NCI-H526 (cell line): Measurements from ENCODE around the gene COL13A1.

Source experiments
- DNase-seq, 2 experiments: peaks; one replicate each; lab custom pipeline; 2025; lab: John Stamatoyannopoulos, UW

Gene COL13A1

DNA sequence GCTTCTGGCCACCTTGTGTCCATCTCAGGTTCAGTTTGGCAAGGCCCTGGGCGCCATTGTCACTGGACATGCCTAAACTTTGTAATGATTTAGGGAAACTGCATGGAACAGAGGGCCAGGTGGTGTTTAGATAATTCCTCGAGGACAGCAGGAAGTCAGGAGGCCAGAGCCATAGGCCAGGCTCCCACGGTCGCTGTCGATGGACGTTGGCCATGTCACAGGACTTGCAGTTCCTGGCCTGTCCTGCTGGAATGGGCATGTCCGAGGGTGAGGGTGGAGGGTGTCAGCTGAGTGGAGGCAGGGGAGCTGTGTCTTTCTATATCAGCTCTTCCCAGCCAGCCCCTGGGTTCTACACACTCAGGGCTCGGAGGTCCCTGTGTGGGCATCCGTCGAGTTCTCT, 143.1 kb downstream of the COL13A1 start:
- no peak for DNase-seq

- no peak for DNase-seq
Observed at GRCh38 chr10:69948261-69948660, 146.6 kb downstream of the COL13A1 start.

DNA sequence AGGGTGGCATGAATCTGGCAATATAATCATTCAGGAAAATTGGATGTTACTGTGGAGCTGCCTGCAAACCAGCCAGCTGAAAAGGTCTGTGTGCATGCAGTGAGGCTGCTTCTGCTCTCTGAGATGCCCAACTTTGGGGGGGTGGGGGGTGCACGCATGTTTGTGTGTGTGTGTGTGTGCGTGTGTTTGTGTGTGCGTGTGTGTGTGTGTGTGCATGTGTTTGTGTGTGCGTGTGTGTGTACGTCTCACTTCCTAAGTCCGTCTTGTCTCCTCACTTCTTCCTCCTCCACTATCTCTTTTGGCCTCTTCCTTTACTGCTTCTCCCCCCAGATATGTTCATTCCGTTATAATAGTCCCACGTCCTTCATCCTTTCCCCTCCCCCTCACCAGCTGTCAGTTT, 148.1 kb downstream of the COL13A1 start:
- DNase-seq, result no peak

GRCh38 chr10:69951658-69952057, 150.0 kb downstream of the COL13A1 start:
- no peak for DNase-seq

GRCh38 chr10:69952069-69952800, 150.5 kb downstream of the COL13A1 start:
- no peak for DNase-seq

- no peak for DNase-seq
Observed at GRCh38 chr10:69952821-69953221, 151.1 kb downstream of the COL13A1 start.

DNA sequence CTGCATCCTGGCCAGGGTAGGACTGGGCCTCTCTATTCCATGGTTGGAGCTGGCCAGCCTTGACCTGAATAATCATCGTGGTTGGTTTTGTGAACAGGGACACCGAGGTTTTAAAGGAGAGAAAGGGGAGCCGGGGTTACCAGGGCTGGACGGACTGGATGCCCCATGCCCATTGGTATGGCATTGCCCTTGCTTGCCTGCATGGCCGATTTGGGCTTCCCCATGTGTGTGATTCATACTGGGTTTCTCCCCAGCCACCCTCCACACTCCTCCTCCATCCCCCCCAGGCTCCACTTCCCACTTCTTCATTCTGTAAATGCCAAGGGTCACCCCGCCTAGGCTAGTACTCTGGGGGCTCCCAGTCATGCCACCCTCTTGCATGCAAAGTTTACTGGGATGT, 152.1 kb downstream of the COL13A1 start:
- no peak for DNase-seq

- DNase-seq, result no peak
Observed at GRCh38 chr10:69955211-69955805, 153.6 kb downstream of the COL13A1 start.

- no peak for DNase-seq
Observed at GRCh38 chr10:69955897-69956740, 154.4 kb downstream of the COL13A1 start.

DNA sequence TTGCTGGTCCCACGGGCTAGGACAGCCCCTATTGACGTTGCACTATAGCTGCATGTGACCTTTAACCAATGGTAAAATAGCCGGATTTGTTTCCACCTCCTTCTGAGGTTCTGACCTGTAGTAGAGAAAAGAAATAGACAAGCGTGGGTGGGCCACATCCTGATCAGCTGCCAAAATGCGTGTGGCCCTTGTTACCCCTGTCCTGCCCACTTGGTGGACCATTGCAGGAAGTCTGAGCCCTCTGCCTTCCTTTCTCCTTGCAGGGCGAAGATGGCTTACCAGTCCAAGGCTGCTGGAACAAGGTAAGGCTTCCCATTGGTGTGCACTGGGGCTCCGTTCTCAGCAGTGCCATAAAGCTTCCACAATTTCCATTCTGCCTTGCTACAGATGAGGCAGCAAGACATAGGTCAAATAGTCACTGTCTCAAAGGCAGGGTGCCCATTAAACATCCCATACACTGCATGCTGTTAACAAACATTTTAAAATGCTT, 155.1 kb downstream of the COL13A1 start:
- no peak for DNase-seq

DNA sequence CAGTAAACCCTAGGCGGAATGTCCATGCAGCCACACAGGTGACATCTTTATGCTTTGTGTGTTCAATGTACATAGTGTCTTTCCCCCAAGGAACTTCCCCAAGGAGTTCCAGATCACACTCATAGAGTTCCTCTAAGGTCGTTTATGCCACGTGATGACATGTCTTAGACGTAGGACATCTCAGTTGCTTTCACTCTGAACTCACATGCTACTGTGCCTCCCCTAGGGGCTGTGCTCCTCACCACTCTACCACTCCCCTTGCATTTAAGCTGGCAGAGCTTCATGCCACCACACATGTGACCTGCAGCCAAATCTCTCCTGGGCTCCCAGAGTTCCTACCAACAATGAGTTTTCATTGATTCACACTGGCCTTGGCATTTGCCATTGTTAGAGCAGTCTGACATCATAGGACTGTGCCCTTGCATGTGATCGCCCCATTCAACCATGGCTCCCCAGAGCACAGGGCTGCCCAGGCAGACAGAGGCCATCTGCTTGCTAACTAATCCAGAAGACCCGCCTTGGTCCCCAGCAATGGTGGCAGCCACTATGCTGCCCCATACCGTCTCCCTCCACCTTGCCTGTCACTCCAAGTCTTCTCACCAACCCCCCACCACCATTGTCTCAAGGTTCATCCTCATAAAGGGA, 155.7 kb downstream of the COL13A1 start:
- no peak for DNase-seq

DNA sequence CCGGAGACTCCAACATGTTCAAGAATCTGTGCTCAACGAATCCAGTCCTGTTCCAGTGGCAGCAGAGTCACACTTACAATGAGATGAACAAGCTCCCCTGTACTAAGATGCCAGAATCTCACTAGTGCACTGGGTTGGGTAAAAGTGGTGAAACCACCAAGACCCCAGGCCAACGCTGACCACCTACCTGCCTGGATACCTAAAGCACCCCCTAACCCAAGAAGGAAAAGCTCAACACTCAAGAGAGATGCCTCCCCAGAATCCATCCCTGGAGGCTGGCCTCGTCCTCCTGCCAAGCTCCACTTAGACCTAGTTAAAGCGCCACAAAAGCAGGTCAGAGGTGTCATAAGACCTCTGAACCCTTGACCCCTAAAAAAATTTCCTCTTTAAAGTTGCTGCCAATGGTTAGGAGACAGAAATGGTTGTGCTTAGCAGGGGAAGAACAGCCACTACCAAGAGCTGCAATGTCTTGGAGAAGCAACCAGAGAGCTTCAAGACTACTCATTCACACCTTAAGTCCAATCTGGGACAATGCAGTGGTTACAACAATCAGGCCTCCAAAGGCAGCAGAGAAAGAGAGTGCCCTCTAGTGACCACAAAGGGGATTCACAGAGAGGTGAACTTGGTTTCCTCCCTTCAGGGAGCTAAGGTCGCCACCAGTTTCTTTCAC, 156.3 kb downstream of the COL13A1 start:
- DNase-seq, result peak; percentile 25 to 55

DNA sequence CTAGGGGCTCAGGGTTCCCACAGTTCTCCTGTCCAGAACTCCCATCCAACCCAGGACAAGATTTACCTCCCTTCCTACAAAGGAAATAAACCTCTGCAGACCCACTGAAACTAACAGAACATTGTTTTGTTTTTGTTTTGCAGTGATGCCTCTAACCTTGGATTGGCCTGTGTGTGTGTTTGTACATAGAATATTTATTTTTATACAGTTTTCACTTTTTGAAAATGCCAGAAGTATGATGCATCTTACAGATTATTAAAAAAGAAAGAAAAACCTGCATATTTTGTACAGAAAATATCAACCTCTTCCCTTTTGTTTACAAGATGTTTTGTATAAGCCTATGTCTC, 156.8 kb downstream of the COL13A1 start:
- DNase-seq, result no peak

DNA sequence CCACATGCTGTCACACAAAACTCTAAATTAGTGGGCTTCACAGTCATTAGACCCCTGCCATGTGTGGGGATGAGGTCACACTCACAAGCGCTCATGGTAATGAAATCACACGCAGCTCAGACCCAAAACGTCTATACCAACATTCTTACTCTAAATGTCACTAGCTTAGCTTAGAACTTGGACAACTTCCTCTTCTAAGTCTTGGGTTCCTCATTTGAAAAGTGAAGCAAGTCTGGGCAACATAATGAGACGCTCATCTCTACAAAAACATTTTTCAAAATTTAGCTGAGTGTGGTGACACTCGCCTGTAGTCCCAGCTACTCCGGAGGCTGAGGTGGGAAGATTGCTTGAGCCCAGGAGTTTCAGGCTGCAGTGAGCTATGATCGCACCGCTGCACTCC, 158.2 kb downstream of the COL13A1 start:
- DNase-seq, result no peak

GRCh38 chr10:69960606-69960987, 158.9 kb downstream of the COL13A1 start:
- no peak for DNase-seq

DNA sequence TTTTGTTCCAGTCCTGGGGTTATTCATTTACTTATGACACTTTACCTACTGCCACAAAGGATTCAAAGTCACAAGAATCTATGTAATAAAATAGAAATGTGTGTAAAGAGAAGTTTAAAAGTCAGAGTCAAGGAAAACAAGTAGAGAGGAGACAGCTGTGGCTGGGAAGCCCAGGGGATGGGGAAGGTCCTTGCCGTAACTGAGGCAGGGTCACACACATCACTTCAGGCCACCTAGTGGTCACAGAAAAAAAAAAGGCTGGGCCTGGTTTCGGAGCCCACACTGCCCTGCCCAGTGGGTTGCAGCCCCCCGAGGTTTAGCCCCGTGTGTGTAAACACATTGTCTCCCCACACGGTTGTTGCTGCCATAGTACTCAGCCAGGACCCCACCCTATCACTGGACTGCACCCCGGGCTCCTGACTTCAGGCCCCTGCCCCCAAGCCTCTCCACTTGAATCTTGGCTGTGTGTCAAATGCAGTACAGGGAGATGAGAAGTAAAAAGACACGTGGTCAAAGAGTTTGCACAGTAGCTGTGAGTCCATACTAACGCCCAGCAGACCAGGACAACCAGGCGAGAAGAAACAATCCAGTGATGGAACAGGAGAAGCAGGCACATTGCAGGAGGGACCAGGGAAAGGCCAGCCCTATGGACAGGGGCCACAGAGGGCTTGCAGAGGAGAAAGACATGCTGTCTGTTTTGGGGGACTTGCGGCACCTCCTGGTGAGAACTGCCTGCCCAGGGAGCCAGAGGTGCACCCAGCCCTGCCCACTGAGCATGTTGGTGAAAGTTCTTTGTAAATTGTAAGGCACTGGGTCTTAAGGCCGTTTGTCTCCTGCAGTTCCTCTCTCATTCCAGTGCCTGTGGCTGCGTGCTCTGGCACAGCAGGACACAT, 159.5 kb downstream of the COL13A1 start:
- peak in 1 of 2 experiments; percentile 26 for DNase-seq

DNA sequence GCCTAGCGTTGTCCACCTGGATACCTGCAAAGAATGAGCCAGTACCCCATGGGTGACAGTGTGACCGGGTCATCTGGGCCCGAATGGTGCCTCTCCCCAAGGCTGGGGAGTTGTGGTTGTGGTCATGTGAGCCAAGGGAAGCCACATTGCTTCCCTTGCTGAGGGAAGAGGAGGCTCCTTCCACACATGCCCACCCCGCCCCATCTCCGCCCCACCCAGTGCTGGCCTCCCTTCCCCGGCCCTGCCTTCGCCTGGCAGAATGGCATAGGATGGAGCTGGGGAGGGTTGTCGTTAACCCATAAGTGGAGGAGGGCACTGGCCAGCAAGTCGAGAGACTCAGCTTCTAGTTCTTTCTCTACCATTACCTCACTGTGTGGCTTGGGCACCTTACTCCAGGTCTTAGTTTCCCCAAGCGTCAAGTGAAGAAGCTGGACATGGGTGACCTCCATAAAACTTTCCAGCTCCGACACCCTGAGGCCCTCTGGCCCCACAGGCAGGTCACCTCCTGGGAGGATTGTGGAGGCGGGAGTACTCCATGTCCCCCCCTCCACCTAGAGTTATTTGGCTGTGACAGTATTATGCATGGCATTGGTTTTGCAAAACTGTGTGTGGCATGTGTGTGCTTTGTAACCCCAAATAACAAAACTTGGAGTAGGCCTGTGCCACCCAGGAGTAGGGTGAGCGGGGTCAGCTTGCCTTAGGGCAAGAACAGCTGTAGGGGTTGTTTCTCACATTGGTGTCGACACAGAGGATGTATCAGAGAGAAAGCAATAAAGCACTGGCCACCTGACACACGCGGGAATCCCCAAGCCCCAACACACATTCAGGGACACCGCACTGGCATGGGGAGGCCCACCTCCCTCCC, 160.4 kb downstream of the COL13A1 start:
- DNase-seq, result no peak

DNA sequence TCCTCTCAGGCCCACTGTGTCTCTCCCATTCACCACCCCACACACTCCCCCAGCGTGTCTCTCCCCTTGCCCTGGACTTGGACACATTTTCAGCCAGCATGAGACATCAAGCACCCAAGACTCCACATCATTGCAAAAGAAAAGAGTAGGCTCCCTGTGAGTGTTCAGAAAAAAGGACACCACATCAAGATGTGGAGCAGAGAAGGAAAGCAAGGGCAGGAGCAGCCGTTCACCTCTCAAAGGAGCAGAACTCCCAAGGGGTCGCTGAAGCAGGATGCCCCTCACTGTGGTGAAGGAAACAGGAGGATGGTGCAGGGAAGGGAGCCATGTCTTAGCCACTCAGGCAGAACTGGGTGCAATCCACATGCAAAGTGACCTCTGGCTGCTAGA, 161.0 kb downstream of the COL13A1 start:
- no peak for DNase-seq

- DNase-seq, result no peak
Observed at GRCh38 chr10:69963178-69963834, 161.6 kb downstream of the COL13A1 start.
